Measurements from ENCODE around the gene MACROD2. TPM values are rescaled to one million over a fixed set of nuclear protein-coding genes. Genes with fewer than 3 reads are reported as not detected.

Gene MACROD2
- total and polyA plus RNA-seq, 4 donors: 0.66 to 10.5 (median 3.3) TPM

DNA sequence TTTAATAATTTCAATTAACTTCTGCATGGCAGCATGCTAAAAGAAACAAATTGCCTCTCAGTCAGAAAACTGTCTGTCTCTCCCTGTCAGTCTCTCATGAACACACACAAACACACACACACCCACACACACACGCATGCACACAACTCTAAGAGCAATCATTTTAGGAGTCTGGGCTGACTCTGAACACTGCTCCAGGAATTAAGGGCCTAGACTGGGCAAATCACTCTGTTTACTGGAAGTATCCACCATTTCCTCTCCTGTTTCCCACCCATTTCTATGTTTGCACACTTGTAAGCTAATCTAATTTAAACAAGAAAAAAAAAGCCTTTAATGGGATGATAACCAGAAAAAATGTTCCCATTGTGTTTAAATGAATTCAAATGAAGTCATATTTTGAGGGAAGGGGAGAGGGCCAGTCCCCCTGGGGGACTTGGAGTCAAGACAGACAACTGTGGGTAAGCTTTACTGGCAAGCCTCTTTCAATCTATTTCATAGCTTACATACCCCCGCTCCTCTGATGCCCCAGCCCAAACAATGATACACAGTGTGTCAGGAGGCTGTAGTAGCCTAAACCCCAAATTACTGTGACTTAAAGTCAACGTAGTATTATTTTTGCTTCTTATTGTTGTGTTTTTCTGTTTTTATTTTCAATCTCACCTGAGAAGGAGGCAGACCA, 789.9 kb downstream of the MACROD2 start:
- WGBS: 94% methylated on average over 3 of the region's 3 CpGs
- H3K27ac ChIP-seq (ENCODE audit: low read depth in 1 of 2, low read length in 2 of 2): no peak overlapping the region

GRCh38 chr20:14790190-14790589, 794.9 kb downstream of the MACROD2 start:
- no peak for DNase-seq (ENCODE audit: low spot score)
- H3K27ac ChIP-seq (ENCODE audit: low read depth in 1 of 2, low read length in 2 of 2): no peak overlapping the region
- H3K36me3 ChIP-seq (ENCODE audit: control insufficient read depth in 4 of 4, insufficient read depth in 3 of 4, low read depth in 1 of 4, low read length in 3 of 4): no peaks in the 10 kb centered on the region
- H3K27me3 ChIP-seq (ENCODE audit: control insufficient read depth in 4 of 4, insufficient read depth in 4 of 4, low read length in 3 of 4): no peaks in the 10 kb centered on the region
- TF ChIP-seq RXRA (IDR thresholded peaks at IDR 0.05) (no peak), TAF1 (conservative IDR thresholded peaks at IDR 0.05) (no peak), HNF4A (conservative IDR thresholded peaks at IDR 0.05) (no peak), HNF4G (IDR thresholded peaks at IDR 0.05) (no peak), JUND (IDR thresholded peaks at IDR 0.05) (no peak), EGR1 (IDR thresholded peaks at IDR 0.05; ENCODE audit: low read depth in 2 of 2) (no peak), ZBTB33 (IDR thresholded peaks at IDR 0.05) (no peak)
- no peak overlapping the region for H3K4me3 ChIP-seq (ENCODE audit: low read depth in 1 of 3, low read length in 3 of 3)
- H3K4me1 ChIP-seq (ENCODE audit: control insufficient read depth in 4 of 4, insufficient read depth in 4 of 4, low read length in 3 of 4): no peaks in the 10 kb centered on the region
- H3K9ac ChIP-seq (ENCODE audit: low read depth in 1 of 2, low read length in 2 of 2): no peak overlapping the region
- 88% methylated on average over 2 of the region's 2 CpGs for WGBS
- peaks cover 0 to 3% (median 0%) of the 10 kb centered on the region in 4 donors for H3K9me3 ChIP-seq (ENCODE audit: control insufficient read depth in 4 of 4, low read length in 3 of 4)

More for the DNA sequence above, 789.9 kb downstream of the MACROD2 start:
- no peaks in the 10 kb centered on the region for H3K36me3 ChIP-seq (ENCODE audit: control insufficient read depth in 4 of 4, insufficient read depth in 3 of 4, low read depth in 1 of 4, low read length in 3 of 4)
- DNase-seq (ENCODE audit: low spot score): no peak
- TF ChIP-seq GABPA (IDR thresholded peaks at IDR 0.05 in 1 of 2, conservative IDR thresholded peaks at IDR 0.05 in 1 of 2) (no peak), RXRA (IDR thresholded peaks at IDR 0.05) (no peak), FOXA1 (IDR thresholded peaks at IDR 0.05) (no peak), YY1 (IDR thresholded peaks at IDR 0.05) (no peak), ZBTB33 (IDR thresholded peaks at IDR 0.05) (no peak), JUND (IDR thresholded peaks at IDR 0.05) (no peak)
- TF ChIP-seq, protein P1, sequence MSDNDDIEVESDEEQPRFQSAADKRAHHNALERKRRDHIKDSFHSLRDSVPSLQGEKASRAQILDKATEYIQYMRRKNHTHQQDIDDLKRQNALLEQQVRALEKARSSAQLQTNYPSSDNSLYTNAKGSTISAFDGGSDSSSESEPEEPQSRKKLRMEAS (IDR thresholded peaks at IDR 0.05): no peak
- TF ChIP-seq, protein P2, sequence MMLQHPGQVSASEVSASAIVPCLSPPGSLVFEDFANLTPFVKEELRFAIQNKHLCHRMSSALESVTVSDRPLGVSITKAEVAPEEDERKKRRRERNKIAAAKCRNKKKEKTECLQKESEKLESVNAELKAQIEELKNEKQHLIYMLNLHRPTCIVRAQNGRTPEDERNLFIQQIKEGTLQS (IDR thresholded peaks at IDR 0.05): no peak
- no peak overlapping the region for H3K9ac ChIP-seq (ENCODE audit: low read depth in 1 of 2, low read length in 2 of 2)
- peaks cover 0 to under 1% (median 0%) of the 10 kb centered on the region in 4 donors for H3K9me3 ChIP-seq (ENCODE audit: control insufficient read depth in 4 of 4, low read length in 3 of 4)
- no peaks in the 10 kb centered on the region for H3K4me1 ChIP-seq (ENCODE audit: control insufficient read depth in 4 of 4, insufficient read depth in 4 of 4, low read length in 3 of 4)
- H3K27me3 ChIP-seq (ENCODE audit: control insufficient read depth in 4 of 4, insufficient read depth in 4 of 4, low read length in 3 of 4): no peaks in the 10 kb centered on the region
- H3K4me3 ChIP-seq (ENCODE audit: low read depth in 1 of 3, low read length in 3 of 3): no peak overlapping the region

All from liver (tissue), 9 donors.